Measurements from ENCODE around the gene CLK3. TPM values are rescaled to one million over a fixed set of nuclear protein-coding genes. Genes with fewer than 3 reads are reported as not detected.
"Not testable (repeated sequence)": the region's sequence is repeated elsewhere in the genome, so short reads cannot be mapped to it uniquely, and the experiment has no call there.

The CLK3 gene
- total RNA-seq, 1 donor from 2014 or later: 89.1 TPM

DNA sequence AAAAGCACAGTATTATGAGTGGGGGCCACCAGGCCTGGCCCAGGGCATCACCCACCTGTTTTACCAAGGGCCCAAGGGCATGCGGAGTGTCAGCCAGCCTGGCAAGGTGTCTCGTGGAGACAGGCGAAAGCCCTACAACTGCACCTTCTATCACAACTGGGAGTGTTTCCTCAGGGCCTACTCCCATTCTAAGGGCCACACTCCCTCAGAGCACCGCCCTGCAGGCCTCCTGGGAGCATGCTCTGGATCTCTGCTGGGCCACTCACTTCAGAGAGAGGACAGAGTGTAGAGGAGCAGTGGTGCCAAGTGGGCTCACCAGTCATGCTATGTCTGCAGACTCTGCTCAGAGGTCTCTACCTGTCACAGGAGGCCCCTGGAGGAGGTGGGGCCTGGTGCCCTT is 21.2 kb upstream of the CLK3 start:
- no peak for DNase-seq (ENCODE audit: extremely low spot score in 2 of 2)
- Histone ChIP-seq H3K27me3 (no peaks in the 10 kb centered on the region), H3K27ac (no peak overlapping the region), H3K4me3 (no peak overlapping the region), H3K36me3 (peaks cover 0 to 23% of the 10 kb centered on the region in 2 donors), H3K9me3 (no peaks in the 10 kb centered on the region), H3K4me1 (peaks cover 7% of the 10 kb centered on the region)
- intact Hi-C loops (cut with DNase I): no loop called here
- TF ChIP-seq POLR2A (IDR thresholded peaks at IDR 0.05) (no peak), POLR2AphosphoS5 (IDR thresholded peaks at IDR 0.05; ENCODE audit: insufficient read depth in 1 of 2, low read depth in 1 of 2) (no peak)
- TF ChIP-seq, protein P1, sequence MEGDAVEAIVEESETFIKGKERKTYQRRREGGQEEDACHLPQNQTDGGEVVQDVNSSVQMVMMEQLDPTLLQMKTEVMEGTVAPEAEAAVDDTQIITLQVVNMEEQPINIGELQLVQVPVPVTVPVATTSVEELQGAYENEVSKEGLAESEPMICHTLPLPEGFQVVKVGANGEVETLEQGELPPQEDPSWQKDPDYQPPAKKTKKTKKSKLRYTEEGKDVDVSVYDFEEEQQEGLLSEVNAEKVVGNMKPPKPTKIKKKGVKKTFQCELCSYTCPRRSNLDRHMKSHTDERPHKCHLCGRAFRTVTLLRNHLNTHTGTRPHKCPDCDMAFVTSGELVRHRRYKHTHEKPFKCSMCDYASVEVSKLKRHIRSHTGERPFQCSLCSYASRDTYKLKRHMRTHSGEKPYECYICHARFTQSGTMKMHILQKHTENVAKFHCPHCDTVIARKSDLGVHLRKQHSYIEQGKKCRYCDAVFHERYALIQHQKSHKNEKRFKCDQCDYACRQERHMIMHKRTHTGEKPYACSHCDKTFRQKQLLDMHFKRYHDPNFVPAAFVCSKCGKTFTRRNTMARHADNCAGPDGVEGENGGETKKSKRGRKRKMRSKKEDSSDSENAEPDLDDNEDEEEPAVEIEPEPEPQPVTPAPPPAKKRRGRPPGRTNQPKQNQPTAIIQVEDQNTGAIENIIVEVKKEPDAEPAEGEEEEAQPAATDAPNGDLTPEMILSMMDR (IDR thresholded peaks at IDR 0.05): no peak

DNA sequence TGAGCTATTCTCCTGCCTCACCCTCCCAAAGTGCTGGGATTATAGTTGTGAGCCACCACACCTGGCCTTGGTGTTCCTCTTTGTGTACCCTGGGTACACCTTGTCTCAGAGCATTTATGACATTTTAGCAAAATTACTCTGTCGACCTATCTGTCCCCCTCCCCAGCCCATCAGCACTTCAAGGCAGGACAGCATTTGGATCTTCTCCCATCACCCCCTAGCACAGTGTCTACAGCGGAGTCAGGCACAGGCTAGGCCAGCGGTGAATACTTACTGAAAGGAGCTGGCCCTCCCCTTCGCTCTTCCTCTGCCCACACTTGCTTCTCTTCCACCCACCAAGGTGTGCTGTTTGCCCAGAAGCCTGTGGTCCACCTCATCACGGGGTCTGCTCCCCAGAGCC is 20.4 kb upstream of the CLK3 start:
- intact Hi-C loops (cut with DNase I): no loop called here
- TF ChIP-seq POLR2A (IDR thresholded peaks at IDR 0.05) (no peak), POLR2AphosphoS5 (IDR thresholded peaks at IDR 0.05; ENCODE audit: insufficient read depth in 1 of 2, low read depth in 1 of 2) (no peak)
- TF ChIP-seq, protein P1 (IDR thresholded peaks at IDR 0.05): no peak
- H3K36me3 ChIP-seq: peaks cover 0 to 23% of the 10 kb centered on the region in 2 donors

DNA sequence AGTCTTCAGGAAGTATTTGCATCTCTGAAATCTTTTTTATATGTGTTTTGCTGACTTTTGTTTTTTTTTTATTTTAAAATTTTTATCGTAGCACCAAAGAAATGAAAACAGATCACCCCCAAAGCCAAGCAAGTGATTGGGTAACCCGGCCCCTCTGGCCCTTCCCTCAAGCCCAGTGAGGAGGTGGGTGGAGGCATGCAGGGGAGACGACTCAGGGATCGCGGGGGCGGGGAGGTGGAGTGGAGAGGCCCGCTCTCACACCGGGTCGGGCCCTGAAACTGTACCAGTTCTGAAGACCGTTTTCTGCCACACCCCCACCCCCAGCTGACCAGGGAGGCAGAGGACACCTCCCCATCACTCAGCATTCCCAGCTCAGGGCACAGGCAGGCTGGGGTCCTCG is 18.9 kb upstream of the CLK3 start:
- H3K9me3 ChIP-seq; DNase-seq (ENCODE audit: extremely low spot score in 2 of 2); H3K27ac ChIP-seq; H3K4me3 ChIP-seq; intact Hi-C loops (cut with DNase I); H3K27me3 ChIP-seq: not testable (repeated sequence)
- Histone ChIP-seq H3K36me3 (peaks cover 0 to 12% of the 10 kb centered on the region in 2 donors), H3K4me1 (peaks cover 11% of the 10 kb centered on the region)

More for the DNA sequence above, 20.4 kb upstream of the CLK3 start:
- DNase-seq (ENCODE audit: extremely low spot score in 2 of 2): no peak
- H3K9me3 ChIP-seq: no peaks in the 10 kb centered on the region
- no peak overlapping the region for H3K4me3 ChIP-seq
- no peaks in the 10 kb centered on the region for H3K27me3 ChIP-seq
- peaks cover 11% of the 10 kb centered on the region for H3K4me1 ChIP-seq
- H3K27ac ChIP-seq: no peak overlapping the region

DNA sequence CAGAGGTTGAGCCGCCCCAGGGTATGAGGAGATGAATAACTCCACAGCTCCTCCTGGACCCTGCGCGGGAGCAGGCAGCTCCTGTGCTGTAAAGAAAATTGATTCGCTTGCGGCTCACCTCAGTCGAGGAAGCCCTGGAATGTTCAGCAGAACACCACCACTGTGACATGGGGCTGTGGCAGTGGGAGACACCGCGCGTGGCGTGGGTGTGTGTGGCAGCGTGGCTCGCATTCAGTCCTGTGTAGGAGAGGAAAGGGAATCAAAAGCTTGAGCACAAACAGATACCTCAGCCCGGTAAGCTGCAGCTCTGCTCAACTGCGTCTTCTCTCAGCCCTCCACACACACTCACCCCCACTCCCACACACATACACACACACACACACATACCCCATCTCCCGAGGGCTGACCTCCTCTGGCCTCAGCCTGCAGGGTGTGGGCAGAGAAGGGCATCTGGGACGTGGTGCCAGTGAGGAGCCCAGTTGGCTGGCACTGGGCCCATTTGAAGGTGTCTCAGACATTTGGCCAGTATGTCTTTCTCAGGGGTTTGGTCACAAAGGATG is 18.4 kb upstream of the CLK3 start:
- H3K9me3 ChIP-seq; H3K27me3 ChIP-seq; H3K36me3 ChIP-seq; H3K27ac ChIP-seq; intact Hi-C loops (cut with DNase I); H3K4me3 ChIP-seq; DNase-seq (ENCODE audit: extremely low spot score in 2 of 2): not testable (repeated sequence)
- H3K4me1 ChIP-seq: peaks cover 11% of the 10 kb centered on the region

DNA sequence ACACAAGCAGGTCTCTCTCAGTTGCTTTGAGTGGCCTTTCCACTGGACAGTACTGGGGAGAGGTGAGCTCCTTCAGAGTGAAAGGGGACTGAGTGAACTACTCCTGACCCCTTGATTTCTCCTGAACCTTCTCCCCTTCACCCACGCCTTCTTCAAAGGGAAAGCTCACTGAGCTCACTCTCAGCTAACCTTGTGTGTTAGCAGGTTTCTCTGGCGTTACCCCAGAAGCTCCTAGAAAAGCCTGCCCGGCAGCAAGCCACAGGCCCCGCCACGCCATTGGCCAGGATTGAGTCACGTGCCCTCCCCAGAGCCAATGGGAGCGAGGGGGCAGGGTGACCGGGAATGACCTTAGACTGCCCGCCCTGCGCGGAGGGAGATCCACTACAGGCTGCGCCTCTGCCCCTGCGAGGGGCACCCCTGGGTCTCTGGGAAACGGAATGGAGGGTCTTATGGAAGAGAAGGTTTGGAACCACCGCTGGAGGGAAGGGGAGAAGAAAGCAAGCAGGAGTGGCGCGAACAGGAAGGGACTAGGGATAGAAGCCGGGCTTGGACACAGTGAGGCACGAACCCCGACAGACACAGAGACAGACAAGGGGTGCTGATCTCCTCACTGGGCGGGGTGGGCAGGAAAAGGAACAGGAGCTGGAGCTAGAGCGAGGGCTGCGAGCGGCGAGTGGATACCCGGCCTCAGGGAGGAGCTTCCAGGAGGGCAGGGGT is 17.4 kb upstream of the CLK3 start:
- peak; percentile 60 to 77 for TF ChIP-seq POLR2A (IDR thresholded peaks at IDR 0.05)
- peak; percentile 97 for TF ChIP-seq POLR2AphosphoS5 (IDR thresholded peaks at IDR 0.05; ENCODE audit: insufficient read depth in 1 of 2, low read depth in 1 of 2)
- TF ChIP-seq, protein P1 (IDR thresholded peaks at IDR 0.05): no peak
- no peaks in the 10 kb centered on the region for H3K27me3 ChIP-seq
- H3K9me3 ChIP-seq: no peaks in the 10 kb centered on the region
- peak in 1 of 2 donors; percentile 96 for DNase-seq (ENCODE audit: extremely low spot score in 2 of 2)
- intact Hi-C loops (cut with DNase I): no loop called here
- peaks cover 11% of the 10 kb centered on the region for H3K4me1 ChIP-seq
- peaks cover 0 to 3% of the 10 kb centered on the region in 2 donors for H3K36me3 ChIP-seq
- peak overlapping the region; percentile 52 to 53 for H3K4me3 ChIP-seq
- H3K27ac ChIP-seq: peak overlapping the region; percentile 81

DNA sequence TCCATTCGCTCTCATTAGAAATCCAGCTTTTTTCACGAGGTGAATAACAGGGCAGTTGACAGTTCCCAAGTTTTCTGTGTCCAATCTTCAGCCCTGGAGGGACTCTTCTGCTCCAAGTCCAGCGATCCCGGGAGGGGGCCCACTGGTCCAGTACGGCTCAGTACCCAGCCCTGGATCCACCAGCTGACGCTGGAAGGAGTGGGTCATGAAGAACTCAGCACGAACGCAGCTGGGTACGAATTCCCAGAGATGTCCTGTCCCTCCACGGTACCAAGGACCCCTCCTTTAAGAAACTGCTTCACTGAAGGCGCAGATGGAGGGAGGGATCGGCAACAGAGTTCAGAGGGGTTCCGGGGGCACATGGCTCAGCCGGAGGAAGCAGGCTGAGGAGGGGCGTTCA is 16.5 kb upstream of the CLK3 start:
- Histone ChIP-seq H3K4me1 (peaks cover 11% of the 10 kb centered on the region), H3K36me3 (no peaks in the 10 kb centered on the region), H3K9me3 (no peaks in the 10 kb centered on the region), H3K27me3 (no peaks in the 10 kb centered on the region), H3K4me3 (peak overlapping the region; percentile 52 to 53), H3K27ac (peak overlapping the region; percentile 81)
- DNase-seq (ENCODE audit: extremely low spot score in 2 of 2): no peak
- intact Hi-C loops (cut with DNase I): no loop called here
- TF ChIP-seq, protein P1 (IDR thresholded peaks at IDR 0.05): no peak
- TF ChIP-seq POLR2AphosphoS5 (IDR thresholded peaks at IDR 0.05; ENCODE audit: insufficient read depth in 1 of 2, low read depth in 1 of 2) (no peak), POLR2A (IDR thresholded peaks at IDR 0.05) (no peak)

Measured in vagina (tissue), 2 donors.